ENCODE measurements around the gene NSMCE3.
"Not testable (repeated sequence)": the region's sequence is repeated elsewhere in the genome, so short reads cannot be mapped to it uniquely, and the experiment has no call there.

NSMCE3 gene

DNA sequence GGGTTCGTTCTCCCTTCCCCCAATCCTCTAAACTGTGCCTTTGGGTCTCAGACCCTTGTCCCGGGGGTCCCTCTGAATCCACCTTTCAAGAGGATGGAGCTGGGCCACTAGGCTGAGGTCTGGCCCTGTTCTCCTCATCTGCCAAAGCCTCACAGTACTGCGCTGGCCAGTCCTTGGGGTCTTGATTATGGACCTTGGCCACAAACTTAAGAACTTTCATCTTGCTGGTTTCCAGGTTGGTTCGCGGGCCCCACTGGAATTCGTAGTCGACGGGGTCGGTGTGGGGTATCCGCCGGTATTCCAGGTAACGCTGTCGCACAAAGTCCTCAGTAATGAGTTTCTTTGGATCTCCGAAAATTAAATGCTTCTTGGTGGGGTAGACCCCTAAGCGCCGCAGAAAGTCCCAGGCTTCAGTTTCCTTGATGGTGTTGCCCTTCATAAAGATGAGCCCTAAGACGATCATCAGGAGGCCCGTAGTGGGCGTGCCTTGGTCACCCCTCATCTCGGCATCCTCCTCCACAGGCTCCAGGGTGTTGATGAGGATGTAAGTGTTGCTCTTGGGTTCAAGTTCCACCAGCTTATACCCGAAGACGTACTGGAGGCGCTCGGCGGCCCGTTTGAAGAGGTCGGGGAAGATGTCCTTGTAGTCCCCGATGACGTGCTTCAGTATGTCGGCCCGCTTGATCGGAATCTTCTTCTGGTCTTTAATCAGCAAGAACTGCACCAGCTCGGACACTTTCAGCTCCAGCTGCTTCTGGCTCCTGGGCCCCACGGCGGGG is 727 bp downstream of the NSMCE3 start:
- DNase-seq = no peak

DNA sequence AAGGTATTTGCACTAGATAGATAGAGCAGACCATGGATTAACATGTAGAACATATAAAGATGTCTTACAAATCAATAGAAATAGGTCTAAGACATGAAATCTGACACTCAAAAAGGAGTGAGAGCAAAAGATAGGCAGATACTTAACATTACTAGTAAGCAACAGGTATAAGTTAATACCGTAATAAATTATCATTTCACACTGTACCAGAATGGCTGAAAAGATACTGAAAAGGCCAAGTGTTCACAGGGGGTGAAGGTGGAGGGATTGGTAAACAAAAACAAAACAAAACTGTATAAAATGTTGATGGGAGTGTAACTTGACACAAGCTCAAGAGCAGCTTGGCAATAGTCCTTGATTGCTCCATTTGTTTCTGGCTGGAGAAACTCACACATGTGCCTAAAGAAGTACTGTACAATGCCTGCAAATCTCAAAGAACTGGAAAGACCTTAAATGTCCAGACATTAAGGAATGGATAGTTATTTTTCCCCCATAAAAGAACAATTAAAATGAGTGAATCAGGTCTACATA is 3.5 kb downstream of the NSMCE3 start:
- no peak for DNase-seq

DNA sequence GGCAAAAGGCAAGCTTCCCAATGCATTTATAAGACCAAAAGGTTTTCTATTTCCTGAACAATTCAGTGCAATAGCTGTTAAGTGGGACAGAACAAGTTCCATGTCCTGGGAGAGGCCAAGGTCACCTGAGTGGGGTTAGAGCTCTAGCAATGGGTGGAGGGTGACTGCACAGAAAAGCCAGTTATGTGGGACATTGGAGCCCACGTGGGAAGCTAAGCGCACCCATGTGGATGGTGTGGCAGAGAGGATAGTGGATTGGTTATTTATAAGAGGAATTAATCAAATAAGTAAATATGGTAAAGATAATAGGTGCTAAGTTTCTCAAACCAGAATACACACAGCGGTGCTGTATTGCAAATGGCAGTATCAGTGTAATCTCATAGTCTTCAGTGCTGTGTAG is 6.3 kb downstream of the NSMCE3 start:
- DNase-seq = no peak

DNA sequence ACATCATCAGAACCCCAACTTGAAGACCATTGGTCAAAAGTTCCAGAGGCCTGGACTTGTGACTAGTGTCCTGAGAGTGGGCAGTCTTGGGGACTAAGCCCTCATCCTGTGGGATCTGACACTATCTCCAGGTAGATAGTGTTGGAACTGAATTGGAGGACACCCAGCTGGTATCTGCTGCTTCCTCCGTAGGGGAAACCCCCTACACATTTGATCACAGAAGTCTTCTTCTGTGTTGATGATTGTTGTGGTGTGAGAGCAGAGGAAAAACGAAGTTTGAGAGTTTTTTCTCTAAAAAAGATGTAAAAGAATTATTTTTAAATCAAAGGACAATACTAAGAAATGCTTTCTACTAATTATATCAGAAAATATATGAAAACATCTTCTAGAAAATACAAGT is 6.9 kb downstream of the NSMCE3 start:
- no peak for DNase-seq

DNA sequence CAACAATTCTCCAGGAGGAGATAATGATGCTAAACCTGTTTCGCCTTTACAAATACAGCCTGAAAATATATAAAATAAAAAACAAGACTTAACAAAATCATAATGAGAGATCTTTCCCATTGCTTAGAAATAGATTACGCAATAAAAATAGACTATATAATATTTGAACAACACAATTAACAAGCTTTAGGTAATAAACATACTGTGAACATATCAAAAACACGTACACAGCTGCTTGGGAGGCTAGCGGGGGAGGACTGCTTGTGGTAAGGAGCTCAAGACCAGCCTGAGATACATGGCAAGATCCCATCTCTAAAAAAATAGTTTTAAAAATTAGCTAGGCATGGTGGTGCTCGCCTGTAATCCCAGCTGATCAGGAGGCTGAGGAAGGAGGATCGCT is 8.7 kb downstream of the NSMCE3 start:
- DNase-seq = no peak

DNA sequence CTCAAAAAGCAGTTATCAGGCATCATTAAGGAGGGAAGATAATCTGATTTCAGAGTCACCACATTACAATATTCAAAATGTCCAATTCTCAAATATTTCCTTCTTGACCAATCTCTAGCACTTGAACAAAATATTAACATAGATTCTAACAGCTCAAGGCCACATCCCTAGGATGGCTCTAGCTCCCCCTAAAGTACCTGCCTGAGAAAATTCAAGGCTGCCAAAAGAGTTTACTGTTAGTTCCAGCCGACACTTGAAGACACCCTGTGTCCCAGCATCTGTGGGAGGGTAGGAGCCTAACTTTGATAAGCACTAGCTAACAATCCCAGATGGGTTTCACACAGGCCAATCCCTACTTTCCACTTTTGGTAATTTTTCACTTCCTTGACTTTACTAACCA is 10.4 kb downstream of the NSMCE3 start:
- no peak for DNase-seq

DNA sequence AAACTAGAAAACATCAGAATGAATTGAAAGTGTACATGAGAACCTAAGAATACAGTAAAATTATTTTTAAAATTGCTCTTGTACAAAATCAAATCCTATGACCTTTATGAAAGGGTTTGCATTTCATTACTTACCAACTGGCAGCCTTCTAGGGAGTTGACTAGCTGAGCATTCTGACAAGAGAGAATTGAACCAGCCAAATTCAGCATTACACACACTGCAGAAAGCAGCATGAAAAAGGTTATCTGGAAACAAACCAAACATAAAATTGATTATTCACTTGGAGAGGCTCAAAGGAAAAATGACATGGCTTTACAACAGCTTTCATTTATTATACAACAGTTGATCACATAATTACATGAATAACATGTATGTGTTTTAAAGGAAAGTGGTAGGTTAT is 17.4 kb downstream of the NSMCE3 start:
- no peak for DNase-seq

DNA sequence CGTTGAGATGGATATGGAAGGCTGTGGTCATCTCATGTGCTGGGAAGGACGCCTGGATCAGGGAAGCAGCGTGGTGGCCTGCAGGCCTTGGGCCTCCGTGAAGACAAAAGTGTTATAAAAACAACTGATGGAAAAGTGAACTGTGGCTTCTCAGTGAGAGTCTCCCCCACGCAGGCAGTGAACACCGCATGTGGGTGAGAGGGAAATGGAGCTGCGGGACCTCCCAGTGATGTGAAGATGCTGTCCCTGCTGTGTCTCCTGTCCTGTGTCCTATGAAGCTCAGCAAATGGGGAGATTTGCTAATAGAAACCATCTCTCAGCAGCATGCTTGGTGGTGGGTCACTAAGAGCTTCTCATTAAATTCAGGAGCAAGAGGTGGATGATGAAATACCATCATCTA is 25.1 kb downstream of the NSMCE3 start:
- no peak for DNase-seq

DNA sequence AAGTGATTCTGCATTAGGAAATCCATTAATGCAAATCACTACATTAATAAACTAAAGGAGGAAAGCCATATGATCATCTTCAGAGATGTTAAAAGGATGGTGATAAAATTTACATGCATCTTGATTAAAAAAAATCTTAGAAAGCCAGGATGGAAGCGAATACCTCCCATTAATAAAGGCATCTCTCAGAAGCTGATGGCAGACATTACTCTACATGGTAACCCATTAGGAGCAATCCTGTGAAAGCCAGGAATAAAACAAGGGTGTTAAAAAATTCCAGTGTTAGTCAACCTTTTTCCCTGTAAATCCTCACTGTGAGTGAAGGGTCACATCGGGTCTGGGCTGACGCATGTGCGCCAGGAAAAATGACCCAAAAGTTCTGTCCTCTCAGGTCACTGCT is 25.5 kb downstream of the NSMCE3 start:
- no peak for DNase-seq

DNA sequence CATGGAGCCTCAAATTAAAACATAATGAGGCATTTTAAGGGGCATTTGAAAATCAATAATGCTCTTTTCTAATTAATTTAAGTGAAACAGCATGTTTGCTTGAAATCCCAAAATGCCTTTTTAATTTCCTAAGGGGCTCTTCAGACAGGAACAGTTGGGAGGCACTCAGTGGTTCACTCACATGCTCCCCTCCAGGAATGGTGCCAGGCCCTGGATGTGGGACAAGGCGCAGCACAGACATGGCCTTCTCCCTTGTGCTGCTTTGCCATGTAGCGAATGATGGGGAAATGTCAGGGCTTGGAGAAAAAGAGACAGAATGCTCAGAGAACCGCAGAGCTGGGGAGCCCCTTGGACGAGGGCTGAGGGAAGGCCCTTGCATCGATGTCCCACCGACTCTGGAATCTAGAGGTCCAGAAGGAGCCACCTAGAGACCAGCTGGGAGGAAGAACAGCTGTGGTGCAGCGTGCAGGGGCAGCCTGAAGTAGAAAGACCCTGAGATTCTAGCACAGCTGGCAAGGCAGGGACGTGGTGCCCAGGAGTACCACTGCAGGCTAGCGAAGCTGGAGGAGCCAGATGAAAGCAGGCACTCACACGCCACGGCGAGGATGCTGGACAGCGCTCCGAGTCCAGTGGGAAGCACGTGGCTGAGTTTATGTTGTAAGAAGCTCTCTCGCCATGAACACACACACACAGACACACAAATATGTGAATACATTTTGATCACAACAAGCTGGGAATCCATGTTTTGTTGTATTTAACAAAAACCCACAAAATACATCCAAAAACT is 27.0 kb downstream of the NSMCE3 start:
- DNase-seq = no peak

DNA sequence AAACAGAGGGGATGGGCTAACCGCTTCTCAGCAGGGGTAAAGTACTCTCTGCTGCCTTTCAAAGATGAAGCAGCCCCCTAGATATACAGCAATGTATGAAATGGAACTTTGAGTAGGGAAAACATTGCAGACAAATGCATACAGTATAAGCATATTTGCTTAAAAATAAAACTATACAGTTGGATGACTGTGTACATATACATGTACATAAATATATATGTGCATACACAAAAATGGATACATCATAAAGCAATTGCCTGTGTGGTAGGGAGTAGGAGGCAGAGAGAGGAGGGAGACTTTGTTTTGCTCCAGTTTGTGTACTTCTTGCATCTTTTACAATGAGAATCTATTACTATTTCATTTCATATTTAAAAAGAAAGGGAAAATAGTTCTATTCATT is 28.4 kb downstream of the NSMCE3 start:
- no peak for DNase-seq

DNA sequence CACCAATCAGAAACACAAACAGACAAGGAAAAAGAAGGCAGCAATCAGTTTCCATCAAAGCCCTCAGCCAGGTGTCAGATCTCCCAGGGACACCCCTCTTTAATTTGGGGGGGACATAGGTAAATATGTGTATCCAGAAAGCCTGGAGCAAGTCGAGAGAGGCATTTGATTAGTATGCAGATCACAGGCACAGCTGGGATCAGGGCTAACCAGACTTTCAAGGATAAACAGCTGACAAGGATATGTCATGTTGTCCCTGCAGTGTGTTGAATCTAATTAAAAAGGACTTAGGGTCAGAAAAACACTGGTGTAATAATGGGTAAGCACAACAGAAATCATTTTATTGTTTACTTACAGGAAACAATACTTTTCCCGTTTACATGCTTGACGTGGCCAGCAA is 30.2 kb downstream of the NSMCE3 start:
- no peak for DNase-seq

DNA sequence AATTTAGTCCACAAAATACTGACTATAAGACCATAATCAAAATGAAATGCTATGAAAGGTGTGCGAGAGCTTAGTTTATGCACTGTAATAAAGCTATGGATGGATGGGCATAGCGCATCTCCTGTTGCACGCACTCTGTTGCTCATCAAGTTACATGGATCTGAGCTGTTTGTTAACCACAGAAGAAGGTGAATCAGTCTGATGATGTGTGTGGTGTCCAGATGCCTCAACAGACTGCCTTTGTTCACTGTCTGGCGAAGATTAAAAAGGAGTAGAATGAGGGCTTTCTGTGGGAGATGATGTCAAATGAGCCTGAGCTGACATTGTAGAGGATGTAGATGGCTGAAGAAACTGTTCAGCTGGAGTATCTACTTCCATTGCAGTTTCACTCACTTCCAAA is 36.1 kb downstream of the NSMCE3 start:
- no peak for DNase-seq

DNA sequence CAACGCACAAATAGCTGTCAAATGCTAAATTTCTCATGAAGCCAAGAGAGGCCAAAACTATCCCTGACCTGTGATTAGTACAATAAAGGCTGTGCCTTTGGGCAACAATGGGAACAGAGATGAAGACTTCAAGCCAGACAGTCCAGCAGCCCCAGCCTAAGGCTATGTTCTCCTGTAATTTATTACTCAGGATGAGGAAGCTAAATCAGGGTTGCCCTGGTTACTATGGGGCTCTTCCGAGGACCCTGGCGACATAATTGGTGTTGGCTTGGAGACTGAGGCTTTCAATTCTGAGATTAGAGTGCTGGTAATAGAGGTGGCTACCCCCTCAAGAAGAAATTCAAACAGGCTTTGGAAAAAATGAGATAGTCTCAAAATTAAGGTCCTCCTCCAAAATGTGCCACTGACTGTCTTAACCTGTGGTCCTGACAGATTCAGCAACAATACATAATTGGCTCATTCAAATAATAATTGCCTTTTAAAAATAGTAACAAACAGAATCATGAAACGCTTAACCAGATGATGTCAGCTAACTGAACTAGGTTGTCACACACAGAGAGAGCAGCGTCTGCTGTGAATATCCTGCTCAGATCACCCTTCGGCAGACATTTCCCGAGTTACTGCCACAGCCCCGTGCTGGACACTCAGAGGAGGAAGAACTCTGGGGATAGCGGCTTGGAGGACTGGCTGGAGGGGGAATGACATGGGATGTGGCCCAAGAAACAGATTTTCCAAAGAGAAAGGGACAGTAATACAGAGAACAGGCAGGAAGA is 43.0 kb downstream of the NSMCE3 start:
- no peak for DNase-seq

DNA sequence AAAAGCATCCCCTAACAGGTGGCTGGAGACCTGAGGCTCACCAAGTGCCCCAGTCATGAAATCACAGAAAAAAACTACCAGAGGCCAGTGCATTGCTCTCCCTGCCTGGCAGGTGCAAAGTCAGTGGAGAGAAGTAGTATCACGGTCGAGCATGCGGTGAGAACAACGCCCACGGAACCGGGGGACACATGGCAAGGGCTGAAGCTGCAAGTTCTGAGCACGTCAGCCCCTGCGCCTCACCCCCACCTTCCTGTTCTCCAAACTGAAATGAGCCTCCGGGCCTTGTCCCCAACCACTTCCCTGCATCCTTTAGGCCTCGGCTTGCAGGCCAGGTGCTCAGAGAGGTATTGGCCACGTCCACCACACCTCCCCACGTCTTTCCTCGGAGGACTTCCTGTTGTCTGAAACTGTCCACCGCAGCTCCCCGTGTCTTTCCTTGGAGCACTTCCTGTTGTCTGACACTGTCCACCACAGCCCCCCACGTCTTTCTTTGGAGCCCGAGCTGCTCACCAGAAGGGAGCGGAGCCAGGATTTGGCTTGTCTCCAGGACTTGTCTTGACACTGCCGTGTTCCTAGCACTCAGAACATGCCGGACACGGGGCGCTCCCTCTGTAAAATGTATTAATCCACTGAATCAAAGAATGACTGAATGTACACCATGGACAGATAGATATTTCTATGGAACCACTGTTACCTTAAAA is 43.9 kb downstream of the NSMCE3 start:
- DNase-seq = no peak

DNA sequence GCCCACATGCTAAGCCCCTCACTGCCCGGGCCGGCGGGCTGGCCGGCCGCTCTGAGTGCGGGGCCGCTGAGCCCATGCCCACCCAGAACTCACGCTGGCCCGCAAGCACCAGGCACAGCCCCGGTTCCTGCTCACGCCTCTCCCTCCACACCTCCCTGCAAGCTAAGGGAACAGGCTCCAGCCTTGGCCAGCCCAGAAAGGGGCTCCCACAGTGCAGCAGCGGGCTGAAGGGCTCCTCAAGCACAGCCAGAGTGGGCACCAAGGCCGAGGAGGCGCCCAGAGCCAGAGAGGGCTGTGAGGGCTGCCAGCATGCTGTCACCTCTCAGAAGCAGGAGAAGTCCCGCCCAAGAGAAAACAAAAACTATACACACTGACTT is 44.6 kb downstream of the NSMCE3 start:
- DNase-seq = not testable (repeated sequence)

DNA sequence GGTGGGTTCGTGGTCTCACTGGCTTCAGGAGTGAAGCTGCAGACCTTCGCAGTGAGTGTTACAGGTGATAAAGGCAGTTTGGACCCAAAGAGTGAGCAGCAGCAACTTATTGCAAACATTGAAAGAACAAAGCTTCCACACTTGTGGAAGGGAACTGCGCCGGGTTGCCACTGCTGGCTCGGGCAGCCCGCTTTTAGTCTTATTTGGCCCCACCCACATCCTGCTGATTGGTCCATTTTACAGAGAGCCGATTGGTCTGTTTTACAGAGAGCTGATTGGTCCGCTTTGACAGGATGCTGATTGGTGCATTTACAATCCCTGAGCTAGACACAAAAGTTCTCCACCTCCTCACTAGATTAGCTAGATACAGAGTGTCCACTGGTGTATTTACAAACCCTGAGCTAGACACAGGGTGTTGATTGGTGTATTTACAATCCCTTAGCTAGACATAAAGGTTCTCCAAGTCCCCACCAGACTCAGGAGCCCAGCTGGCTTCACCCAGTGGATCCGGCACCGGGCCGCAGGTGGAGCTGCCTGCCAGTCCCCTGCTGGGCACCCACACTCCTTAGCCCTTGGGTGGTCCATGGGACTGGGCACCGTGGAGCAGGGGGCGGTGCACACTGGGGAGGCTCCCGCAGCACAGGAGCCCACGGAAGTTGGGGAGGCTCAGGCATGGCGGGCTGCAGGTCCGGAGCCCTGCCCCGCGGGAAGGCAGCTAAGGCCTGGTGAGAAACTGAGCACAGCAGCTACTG is 45.2 kb downstream of the NSMCE3 start:
- DNase-seq = not testable (repeated sequence)

DNA sequence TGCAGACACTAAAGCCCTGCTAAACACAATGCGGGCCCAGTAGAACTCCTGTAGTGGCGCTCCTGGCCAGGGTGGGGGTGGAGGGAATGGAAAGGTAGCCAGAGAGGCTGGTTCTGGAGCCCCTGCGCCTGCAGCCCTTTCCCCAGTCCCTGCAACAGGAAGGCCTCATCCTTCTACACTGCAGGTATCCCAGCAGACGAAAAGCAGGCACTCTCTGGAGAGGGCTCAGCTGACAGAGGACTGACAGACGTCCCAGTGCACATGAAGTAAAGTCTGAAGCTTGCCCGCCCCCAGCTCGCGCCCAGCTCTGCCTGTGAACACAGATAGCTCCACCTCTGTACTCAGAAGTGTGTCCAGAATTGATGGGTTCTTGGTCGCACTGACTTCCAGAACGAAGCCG is 46.0 kb downstream of the NSMCE3 start:
- DNase-seq = no peak

DNA sequence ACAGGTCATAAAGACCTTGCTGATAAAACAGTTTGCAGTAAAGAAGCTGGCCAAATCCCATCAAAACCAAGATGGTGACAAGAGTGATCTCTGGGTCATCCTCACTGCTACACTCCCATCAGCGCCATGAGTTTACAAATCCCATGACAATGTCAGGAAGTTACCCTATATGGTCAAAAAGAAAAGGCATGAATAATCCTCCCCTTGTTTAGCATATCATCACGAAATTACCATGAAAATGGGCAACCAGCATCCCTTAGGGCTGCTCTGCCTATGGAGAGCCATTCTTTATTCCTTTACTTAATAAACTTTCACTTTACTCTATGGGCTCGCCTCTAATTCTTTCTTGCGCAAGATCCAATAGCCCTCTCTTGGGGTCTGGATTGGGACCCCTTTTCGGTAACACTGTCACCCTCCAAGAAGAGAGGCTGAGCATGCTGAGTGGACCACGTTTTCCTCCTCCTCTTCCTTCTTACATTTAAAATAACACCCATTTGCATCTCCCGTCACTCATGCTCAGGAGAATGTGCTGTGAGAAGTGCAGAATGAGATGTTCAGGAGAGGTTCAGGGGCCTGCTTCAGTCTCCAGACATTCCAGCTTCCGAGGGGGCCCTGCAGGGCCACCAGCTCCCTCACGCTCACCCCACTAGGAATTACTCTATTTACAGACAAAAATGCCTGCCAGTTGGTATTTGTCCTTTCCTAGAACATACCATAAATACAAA is 47.3 kb downstream of the NSMCE3 start:
- DNase-seq = no peak

DNA sequence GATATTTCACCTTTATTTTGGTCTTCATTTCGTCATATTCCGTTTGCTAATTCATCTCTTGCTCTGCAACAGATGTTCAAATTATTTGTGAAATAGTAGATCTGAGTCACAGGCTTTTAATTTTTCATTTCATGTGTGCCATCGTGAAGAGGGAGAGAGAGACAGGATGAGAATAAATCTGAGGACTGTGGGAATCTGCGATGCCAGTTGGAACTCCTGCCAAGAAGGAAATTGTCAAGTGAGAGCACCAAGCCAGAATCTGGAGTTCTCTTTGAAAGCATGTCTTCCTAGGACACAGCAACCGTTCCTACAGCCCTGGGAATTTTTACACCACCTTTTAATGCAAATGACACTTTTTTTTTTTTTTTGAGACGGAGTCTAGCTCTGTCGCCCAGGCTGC is 48.8 kb downstream of the NSMCE3 start:
- no peak for DNase-seq

DNA sequence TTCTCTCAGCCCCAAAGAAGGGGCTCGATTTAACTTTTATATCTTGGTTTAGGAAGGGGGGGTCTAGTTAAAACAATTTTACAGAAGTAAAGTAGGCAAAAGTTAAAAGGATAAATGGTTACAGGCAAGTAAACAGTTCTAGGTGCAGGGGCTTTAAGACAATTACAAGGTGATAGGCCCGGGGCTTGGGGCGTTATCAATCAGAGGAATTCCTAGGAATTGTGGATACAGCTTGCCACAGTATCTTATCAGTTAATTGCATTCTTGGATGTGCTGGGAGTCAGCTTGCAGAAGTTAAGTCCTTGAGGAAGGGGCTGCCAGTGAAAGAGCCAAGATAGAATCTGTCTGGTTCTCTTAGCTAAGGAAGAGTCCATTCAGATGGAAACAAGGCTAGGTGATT is 52.7 kb downstream of the NSMCE3 start:
- no peak for DNase-seq

Data from DMS 273 treated with DMSO at 0.1 percent for 48 hours (cell line).